Measurements from ENCODE around the gene HS3ST4.

- TF ChIP-seq CTCF (conservative IDR thresholded peaks at IDR 0.05; ENCODE audit: low read depth in 2 of 2), result no peak
- TF ChIP-seq EZH2 (IDR thresholded peaks at IDR 0.05; ENCODE audit: low read depth, unreplicated experiment), result no peak
- TF ChIP-seq POLR2AphosphoS5 (IDR thresholded peaks at IDR 0.05; ENCODE audit: low read depth), result no peak
- TF ChIP-seq JUNB (IDR thresholded peaks at IDR 0.05; ENCODE audit: unreplicated experiment), result no peak
- no peak for TF ChIP-seq CREB1 (CRISPR knock-in tag; IDR thresholded peaks at IDR 0.05; ENCODE audit: low read depth)
- no peak for TF ChIP-seq ZNF114 (CRISPR knock-in tag; IDR thresholded peaks at IDR 0.05)
- TF ChIP-seq EZH2phosphoT487 (IDR thresholded peaks at IDR 0.05; ENCODE audit: unreplicated experiment), result no peak
- no peak for TF ChIP-seq NANOG (IDR thresholded peaks at IDR 0.05; ENCODE audit: borderline replicate concordance)
- no peak for TF ChIP-seq STAT1 (IDR thresholded peaks at IDR 0.05; ENCODE audit: unreplicated experiment)
Observed at GRCh38 chr16:26071101-26071866, 379.5 kb downstream of the HS3ST4 start.
